ENCODE data around the gene ADISSP.

The ADISSP gene

GRCh38 chr20:3739926-3740451 lies 27.6 kb downstream of the ADISSP start:
- H3K4me3 ChIP-seq (ENCODE audit: low read depth, low read length) = no peak overlapping the region

GRCh38 chr20:3739054-3739925 lies 28.3 kb downstream of the ADISSP start:
- H3K4me3 ChIP-seq (ENCODE audit: low read depth, low read length) = no peak overlapping the region

- no peak overlapping the region for H3K4me3 ChIP-seq (ENCODE audit: low read depth, low read length)
These were observed 29.2 kb downstream of the ADISSP start for GRCh38 chr20:3738111-3739053.

GRCh38 chr20:3735768-3736167 lies 31.8 kb downstream of the ADISSP start:
- no peak overlapping the region for H3K4me3 ChIP-seq (ENCODE audit: low read depth, low read length)

DNA sequence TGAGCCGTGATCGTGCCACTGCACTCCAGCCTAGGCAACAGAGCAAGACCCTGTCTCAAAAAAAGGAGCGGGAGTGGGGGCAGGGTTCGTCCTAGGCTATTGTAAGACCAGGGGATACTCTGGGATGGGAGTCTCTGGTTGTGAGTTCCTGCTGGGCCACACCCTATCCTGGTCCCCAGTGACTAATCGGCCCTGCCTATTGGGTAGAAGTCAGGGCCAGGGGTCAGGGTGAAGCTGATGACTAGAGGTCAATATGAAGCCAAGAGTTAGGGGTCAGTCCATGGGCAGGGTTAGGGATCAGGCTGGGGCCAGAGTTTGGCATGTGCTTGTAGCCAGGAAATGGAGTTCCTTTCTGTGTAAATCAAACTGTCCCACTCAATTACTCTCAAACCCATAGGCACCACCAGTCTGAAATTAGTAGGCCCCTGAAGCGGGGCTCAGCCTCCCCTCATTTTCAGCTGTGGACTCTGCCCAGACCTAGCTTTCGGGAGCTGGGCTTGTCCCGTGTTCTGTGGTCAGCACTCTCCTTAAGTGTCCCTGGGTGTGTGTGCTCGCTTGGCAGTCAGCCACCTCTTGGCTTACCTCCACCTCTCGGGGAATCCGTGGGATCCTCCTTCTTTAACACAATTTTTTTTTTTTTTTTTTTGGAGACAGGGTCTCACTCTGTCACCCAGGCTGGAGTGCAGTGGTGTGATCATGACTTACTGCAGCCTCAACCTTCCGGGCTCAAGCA lies 33.3 kb downstream of the ADISSP start:
- H3K4me3 ChIP-seq (ENCODE audit: low read depth, low read length) = no peak overlapping the region

- no peak overlapping the region for H3K4me3 ChIP-seq (ENCODE audit: low read depth, low read length)
These were observed 34.2 kb downstream of the ADISSP start for GRCh38 chr20:3733119-3733995.

DNA sequence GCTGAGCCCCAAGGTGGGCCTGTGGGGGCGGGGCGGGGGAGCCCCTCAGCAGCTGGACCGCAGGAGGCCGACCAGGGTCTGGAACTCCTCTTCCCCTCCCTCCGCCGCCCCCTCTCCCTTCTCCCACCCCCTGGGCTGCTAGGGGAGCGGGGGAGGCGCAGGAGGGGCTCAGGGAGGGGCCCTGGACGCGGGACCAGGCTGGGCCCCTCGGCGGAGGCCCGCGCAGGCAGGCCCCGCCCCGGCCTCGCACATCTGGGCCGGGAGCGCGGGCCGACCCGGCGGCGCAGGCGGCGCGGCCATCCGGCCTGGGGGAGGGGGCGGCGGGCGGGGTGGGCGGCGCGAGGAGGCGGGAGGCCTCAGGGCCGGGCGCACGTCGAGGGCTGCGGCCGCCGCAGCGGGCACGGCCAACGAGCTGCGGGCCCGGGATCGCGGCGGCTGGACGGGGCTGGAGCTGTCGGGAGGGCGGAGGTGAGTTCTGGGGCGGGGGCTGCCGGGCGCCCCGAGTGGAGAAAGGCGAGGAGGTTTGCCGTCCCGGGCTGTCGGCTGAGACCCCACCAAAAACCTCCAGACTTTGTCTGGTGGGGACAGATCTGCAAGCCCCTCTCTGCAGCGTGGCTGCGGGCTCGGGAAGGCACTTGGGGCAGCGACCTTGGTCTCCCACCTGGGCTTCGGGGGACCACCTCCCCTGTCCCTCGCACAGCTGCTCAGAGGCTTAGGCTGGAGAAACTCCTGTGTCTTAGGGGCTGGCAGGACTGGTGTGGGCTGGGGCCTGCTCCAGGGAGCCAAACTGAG lies 35.0 kb downstream of the ADISSP start, which contains the start of gene HSPA12B:
TSS of gene HSPA12B (plus strand) at position 359 of the 792 bp plus-strand sequence. CDS start 5,990 bp downstream, outside the sequence.
- H3K4me3 ChIP-seq (ENCODE audit: low read depth, low read length) = peak within 1 kb of the TSS; percentile 35

DNA sequence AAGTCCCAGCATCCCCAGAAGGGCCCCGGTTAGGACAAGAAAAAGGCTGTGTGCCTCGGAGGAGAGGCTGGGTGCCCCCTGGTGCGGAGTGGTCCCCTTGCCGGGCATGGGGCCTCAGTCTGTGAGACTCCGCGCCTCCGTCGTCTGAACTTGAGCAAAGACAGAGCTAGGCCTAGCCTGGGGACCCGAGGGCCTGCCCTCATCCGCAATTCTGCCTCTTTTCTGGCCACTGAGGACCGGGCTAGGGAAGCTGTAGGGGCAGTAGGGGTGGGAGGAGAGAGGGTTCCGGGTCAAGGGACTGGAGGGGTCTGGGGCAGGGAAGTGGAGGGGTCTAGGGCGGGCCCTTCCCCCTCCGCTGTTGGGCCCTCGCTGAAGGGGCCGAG lies 35.6 kb downstream of the ADISSP start:
- H3K4me3 ChIP-seq (ENCODE audit: low read depth, low read length) = no peak overlapping the region

DNA sequence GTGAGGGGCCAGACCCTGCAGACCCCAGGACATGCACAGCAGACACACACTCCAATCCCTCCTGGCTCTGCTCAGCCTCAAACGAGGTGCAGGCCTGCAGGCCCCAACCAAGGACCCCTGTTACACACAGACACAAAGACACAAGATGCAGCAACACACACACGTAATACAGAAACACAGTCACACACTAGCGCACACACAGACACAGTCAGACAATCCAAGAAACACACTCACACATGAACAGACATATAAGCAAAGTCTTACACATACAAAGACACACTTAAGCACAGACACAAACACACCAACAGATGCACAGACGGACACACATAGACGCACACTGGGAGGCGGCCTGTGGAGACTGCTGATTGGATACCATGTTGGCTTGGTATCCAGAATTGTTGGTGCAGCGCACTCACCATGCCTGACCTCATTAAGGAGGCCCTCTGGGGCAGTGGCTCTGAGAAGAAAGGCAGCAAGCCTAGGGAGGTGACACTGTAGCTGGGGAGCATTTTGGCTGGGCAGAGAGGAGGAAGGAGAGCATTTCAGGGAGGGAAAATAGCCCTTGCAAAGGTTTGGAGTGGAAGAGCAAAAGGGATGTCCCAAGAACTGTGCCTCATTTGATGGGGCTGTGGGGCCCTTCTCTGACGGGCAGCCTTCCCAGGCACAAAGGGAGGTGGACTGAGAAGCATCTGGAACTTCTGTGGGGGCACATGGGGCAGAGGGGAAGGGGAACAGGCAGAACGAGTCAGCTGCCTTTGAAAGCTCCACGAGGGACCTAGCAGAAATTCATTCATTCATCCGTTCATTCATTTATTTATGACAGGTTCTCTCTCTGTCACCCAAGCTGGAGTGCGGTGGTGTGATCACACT lies 36.5 kb downstream of the ADISSP start:
- no peak overlapping the region for H3K4me3 ChIP-seq (ENCODE audit: low read depth, low read length)

GRCh38 chr20:3729811-3730540 lies 37.6 kb downstream of the ADISSP start:
- no peak overlapping the region for H3K4me3 ChIP-seq (ENCODE audit: low read depth, low read length)

DNA sequence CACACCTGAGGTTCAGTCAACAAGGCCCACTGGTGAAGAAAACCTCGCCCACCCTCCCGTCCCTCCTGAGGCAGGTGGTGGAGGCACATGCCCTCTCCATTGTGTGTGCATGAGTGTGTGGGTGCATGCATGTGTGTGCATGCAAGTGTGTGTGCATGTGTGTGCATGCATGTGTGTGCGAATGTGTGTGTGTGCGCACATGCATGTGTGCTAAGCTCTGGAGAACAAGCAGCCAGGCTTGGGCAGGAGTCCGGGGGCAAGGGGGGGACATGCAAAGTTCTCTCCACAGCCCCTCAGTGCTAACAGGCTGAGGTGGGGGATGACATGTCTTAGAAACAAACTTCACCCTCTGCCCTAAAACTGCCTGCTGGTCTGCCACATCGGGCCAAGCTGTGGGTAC lies 38.2 kb downstream of the ADISSP start:
- H3K4me3 ChIP-seq (ENCODE audit: low read depth, low read length) = no peak overlapping the region

DNA sequence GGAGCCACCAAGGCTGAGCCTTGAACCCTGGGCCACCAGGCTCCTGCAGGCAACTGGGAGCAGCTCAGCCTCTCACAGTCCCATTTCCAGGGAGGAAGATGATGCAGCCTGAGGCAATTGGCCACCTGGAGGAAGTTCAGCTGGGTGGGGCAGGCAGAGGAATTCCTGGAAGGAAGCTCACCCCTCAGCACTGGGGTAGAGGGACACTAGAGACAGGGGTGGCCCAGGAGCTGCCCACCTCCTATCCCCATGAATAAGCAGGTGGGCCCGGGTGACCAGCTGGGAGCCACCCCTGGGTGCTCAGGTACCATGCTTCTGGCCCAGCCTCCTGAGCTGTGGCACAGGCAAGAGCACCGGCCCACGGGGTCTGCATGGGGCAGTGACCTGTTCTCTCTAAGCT lies 38.7 kb downstream of the ADISSP start:
- H3K4me3 ChIP-seq (ENCODE audit: low read depth, low read length) = no peak overlapping the region

GRCh38 chr20:3728354-3728753 lies 39.2 kb downstream of the ADISSP start:
- H3K4me3 ChIP-seq (ENCODE audit: low read depth, low read length) = no peak overlapping the region

DNA sequence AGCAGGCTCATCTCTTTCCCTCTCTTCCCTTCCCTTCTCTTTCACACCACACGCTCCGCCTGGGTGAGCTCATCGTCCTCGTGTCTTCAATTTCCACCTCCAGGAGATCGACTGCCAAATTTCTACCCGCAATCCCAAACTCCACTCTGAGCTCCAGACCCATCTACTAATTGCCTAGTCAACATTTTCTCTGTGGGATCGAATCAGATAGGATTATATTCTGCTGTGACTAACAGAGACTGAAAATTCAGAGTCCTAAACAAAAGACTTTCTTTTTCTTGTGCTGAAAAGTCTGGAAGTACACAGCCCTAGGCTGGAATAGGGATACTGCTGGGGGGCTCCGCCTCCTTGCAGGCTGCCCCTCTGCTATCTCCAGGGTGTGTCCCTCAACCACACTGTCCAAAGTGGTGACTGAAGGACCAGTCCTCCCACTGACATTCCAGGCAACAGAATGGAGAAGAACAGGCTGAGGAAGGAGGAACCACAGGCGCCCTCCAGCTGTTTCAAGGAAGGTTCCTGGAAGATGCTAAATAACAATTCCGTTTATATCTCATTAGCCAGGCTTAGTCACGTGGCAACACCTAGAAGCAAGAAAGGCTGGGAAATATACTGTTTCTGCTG lies 40.0 kb downstream of the ADISSP start:
- no peak overlapping the region for H3K4me3 ChIP-seq (ENCODE audit: low read depth, low read length)

- H3K4me3 ChIP-seq (ENCODE audit: low read depth, low read length) = no peak overlapping the region
These were observed 43.2 kb downstream of the ADISSP start for GRCh38 chr20:3724356-3724755.

- no peak overlapping the region for H3K4me3 ChIP-seq (ENCODE audit: low read depth, low read length)
These were observed 44.3 kb downstream of the ADISSP start for GRCh38 chr20:3723284-3723683.

GRCh38 chr20:3721912-3722311 lies 45.6 kb downstream of the ADISSP start:
- no peak overlapping the region for H3K4me3 ChIP-seq (ENCODE audit: low read depth, low read length)
